Left cardiac atrium (tissue), 4 donors: ENCODE measurements around the gene PTPRN2. TPM values are rescaled to one million over a fixed set of nuclear protein-coding genes. Genes with fewer than 3 reads are reported as not detected.
"Not testable (repeated sequence)": the region's sequence is repeated elsewhere in the genome, so short reads cannot be mapped to it uniquely, and the experiment has no call there.

Source experiments
- ATAC-seq, 2 donors: fragments of 200-7000 bp; cut with Tn5 transposase; one replicate each; pipeline ENCODE4 v1.9.1; 2020; ENCODE audit warnings: mild to moderate bottlenecking in 2 of 2, moderate library complexity in 2 of 2
- DNase-seq: peaks from one replicate; pipeline ENCODE4 v3.0.0-alpha.2; 2020
- intact Hi-C, 2 donors: fragments of 100-400 bp; cut with DNase I; formaldehyde crosslinking; loops; one replicate each; pipeline versions ENCODE4 v1.14.1 to v1.15.1; 2022 to 2023
- total RNA-seq, 2 donors: library from RNA; stranded (reverse); fragmentation: NEBNext Ultra II Directional; extraction: Animal tissue kit (Norgen Biotek cat#: 25700); gene quantifications; one replicate each; pipeline ENCODE4 v1.2.1, GENCODE V29; 2021
- donor health status: DM: no; HTN: yes; CAD: no.
- donor health status: DM: no; HTN: yes; CAD: no; lungs with severe emphysema.
- donor health status: DM: yes; HTN: yes; CAD: no.
- donor health status: Dilated cardiomyopathy.

Gene PTPRN2
- total RNA-seq, 2 donors from 2014 or later: 1.9 to 2.3 TPM

- no peak for DNase-seq
- intact Hi-C loops: no loop called here
- ATAC-seq: no peak
Measured at GRCh38 chr7:158238616-158239289, 348.9 kb downstream of the PTPRN2 start.

DNA sequence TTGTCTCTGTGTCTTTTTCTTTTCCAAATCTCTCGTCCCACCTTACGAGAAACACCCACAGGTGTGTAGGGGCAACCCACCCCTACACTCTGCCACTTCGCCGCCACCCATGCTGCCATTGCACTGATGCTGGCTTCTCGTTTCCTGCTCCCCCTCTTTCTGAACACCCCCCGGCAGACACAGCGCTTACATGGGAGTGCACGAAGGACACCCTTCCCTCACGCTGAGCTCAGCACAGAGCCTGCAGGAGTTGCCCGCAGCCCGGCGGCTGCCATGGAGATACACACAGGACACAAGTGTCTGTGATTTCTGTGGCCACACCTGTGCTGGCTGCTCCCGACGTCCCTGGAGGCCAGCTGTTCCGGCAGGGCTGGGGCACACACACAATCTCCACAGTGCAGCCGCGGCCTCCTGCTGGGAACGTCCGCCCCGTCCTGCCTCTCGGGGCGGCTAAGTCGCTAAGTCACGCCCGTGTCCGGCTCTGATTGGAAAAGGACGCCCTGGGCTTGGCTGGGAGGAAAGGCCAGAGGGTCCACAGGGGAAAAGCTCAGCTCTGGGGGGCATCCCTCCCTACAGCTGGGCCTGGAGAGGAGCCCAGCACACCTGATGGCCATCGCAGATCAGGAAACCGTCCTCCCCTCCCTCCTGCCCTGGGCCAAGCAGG, 349.8 kb downstream of the PTPRN2 start:
- intact Hi-C loops: no loop called here
- no peak for DNase-seq
- ATAC-seq: no peak

DNA sequence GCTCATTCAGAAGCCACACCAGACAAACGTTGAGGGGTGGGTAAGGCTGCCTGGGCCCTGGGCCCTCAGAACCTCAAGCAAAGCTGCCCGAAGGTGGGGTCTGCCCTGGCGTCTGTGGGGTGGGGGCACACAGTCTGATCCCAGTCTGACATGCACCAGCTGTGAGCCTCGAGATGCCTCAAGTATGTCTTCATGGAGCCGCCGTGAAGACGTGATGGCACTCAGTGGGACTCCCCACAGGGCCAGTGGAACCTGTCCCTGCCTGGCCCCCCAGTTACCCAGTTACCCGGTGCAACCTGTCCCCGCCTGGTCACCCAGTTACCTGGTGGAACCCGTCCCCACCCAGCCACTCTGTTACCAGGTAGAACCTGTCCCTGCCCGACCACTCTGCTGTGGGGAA, 351.2 kb downstream of the PTPRN2 start:
- DNase-seq (no peak), ATAC-seq (no peak)
- intact Hi-C loops: no loop called here

GRCh38 chr7:158235862-158236261, 351.8 kb downstream of the PTPRN2 start:
- no peak for DNase-seq
- ATAC-seq: no peak
- intact Hi-C loops: no loop called here

DNA sequence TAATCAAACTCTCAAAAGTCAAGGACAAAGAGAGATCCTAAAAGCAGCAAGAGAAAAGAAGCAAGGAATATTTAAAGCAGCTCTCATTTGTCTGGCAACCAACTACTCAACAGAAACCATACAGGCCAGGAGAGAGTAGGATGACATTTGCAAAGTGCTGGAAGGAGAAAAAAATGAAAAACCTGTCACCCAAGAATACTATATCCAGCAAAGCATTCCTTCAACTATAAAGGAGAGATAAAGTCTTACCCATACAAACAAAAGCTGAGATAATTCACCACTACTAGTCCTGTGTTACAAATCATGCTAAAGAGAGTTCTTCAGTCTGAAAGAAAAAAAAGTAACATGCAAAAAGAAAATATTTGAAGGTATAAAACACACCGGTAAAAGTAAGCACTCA, 357.7 kb downstream of the PTPRN2 start:
- ATAC-seq (no peak), DNase-seq (no peak)
- intact Hi-C loops: no loop called here

GRCh38 chr7:158228986-158229385, 358.6 kb downstream of the PTPRN2 start:
- ATAC-seq: no peak
- intact Hi-C loops: no loop called here

GRCh38 chr7:158228131-158228530, 359.5 kb downstream of the PTPRN2 start:
- ATAC-seq (no peak), DNase-seq (no peak)
- intact Hi-C loops: no loop called here

More at GRCh38 chr7:158228986-158229385, 358.6 kb downstream of the PTPRN2 start:
- no peak for DNase-seq

GRCh38 chr7:158227258-158227984, 360.2 kb downstream of the PTPRN2 start:
- ATAC-seq: no peak
- no peak for DNase-seq
- intact Hi-C loops: no loop called here

DNA sequence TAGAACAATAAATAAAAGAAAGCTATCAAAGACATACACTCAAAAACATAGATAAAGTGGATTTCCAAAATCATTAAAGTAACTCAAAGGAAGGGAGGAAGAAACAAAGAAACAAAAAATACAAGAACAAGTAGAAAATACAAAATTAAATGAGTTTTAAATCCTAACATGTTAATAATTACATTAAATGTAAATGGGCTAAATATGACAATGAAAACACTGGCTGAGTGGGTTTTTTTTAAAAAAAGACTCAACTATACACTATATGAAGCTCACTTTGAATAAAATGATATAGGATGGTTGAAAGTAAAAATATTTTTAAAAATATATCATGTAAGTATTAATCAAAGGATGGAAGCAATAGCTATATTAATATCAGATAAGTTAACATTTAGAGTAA, 371.4 kb downstream of the PTPRN2 start:
- ATAC-seq: no peak
- no peak for DNase-seq
- intact Hi-C loops: no loop called here

DNA sequence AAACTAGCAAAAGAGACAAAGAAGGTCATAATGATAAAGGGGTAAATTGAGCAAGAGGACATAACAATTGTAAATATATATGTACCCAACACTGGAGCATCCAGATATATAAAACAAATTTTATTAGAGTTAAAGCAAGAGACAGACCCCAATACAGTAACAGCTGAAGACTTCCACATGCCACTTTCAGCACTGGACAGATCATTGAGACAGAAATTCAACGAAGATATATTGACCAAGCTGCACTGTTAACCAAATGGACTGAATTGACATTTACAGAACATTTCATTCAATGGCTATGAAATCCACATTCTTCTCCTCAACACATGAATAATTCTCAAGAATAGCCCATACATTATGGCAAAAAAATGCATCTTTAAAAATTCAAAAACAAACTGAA, 378.2 kb downstream of the PTPRN2 start:
- ATAC-seq (no peak), DNase-seq (no peak)
- intact Hi-C loops: no loop called here

DNA sequence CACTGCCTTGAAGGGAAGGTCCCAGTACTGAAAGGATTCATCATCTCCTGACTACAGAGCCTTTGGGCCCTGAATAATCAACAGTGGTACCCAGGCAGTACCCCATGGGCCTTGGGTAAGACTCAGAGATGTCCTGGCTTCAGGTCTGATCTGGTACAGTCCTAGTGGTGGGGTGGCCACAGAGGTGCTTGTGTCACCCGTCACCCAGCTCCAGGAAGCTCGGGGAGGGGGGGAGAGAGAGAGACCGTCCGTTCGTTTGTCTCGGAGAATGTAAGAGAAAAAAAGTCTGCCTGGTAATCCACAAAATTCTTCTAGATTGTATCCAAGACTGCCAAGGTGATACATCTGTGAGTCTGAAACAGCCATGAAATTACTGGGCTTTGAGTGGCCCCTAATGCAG, 381.3 kb downstream of the PTPRN2 start:
- ATAC-seq: no peak
- intact Hi-C loops: no loop called here

GRCh38 chr7:158204453-158204852, 383.2 kb downstream of the PTPRN2 start:
- ATAC-seq (no peak), DNase-seq (no peak)
- intact Hi-C loops: no loop called here

More for the DNA sequence above, 381.3 kb downstream of the PTPRN2 start:
- no peak for DNase-seq

GRCh38 chr7:158203948-158204347, 383.7 kb downstream of the PTPRN2 start:
- DNase-seq, intact Hi-C loops, ATAC-seq: not testable (repeated sequence)

DNA sequence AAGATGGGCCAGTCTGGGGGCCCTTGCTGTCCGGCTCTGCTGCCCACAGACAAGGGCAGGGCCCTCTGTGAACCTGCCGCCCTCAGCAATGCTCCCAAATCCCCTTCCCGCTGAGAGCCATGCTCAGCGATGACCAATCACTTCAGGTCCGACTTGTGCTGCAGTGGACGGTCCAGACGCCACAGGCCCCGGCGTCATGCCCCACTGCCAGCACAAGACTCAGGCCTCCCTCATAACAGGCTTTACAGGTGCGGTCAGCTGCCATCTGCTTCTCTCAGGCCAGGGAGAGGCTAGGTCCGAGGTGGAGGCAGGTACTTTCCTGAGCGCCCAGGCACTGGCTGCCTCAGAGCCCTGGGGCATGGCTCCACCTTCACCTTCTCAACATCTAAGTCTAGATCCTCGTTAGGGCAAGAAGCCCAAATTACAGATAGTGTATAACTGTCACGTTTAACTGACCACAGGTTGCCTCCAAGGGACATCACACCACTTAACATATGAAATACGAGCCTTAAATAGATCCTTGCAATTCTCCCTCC, 393.2 kb downstream of the PTPRN2 start:
- DNase-seq: no peak
- no peak for ATAC-seq
- intact Hi-C loops: no loop called here

DNA sequence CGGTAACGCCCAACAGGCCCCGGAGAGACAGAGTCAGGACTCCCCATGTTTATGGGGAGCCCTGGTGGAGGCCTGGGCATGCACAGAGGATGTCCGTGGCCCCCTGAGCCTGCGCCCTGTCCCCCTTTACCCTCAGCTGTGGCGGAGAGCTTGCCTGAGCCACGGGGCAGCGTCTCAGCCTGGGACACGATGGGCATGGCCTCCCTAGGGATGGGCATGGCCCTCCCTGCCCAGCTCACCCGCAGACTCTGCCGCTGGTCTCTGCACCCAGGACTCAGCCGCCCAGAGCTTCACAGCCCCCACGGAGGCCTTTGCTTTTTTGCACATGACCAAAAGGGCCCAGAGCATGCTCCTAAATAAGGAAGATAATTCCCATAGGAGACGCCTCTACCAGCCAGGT, 394.2 kb downstream of the PTPRN2 start:
- DNase-seq (no peak), ATAC-seq (no peak)
- intact Hi-C loops: no loop called here

- intact Hi-C loops: no loop called here
- DNase-seq (no peak), ATAC-seq (no peak)
Measured at GRCh38 chr7:158192956-158193355, 394.7 kb downstream of the PTPRN2 start.

DNA sequence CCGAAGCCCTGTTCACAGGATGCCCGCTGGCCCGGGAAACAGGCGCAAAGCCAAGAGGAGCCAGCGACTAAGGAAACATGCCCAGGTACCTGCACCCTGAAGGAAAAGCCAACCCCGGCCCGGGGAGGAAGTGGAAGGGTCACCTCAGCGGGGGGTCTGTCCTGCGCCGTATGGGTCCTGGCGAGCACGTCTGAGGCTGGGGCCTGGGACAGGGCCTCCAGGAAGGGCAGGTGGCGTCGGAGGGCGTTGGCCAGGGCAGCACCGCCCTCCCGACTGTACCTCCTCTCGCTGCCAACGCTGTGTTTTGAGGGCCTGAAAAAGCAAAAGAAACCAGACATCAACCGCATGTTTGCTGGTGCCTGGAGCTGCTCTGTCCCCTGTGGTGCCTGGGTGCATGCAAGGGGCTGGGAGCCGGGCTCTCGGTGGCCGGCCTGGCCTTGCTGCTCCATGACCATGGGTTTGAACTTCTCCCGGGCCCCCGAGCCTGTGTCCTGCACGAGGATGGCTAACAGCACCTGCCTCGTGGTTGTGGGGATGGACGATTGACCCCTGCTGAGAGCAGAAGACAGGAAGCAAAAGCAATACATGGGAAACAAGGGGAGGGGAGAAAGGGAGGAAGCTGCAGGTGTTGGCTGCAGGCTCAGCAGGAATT, 395.3 kb downstream of the PTPRN2 start:
- intact Hi-C loops: no loop called here
- no peak for ATAC-seq
- DNase-seq: no peak

- intact Hi-C loops: no loop called here
- DNase-seq (no peak), ATAC-seq (no peak)
Measured at GRCh38 chr7:158191671-158192070, 396.0 kb downstream of the PTPRN2 start.

- intact Hi-C loops: no loop called here
Measured at GRCh38 chr7:158190756-158191155, 396.9 kb downstream of the PTPRN2 start.

DNA sequence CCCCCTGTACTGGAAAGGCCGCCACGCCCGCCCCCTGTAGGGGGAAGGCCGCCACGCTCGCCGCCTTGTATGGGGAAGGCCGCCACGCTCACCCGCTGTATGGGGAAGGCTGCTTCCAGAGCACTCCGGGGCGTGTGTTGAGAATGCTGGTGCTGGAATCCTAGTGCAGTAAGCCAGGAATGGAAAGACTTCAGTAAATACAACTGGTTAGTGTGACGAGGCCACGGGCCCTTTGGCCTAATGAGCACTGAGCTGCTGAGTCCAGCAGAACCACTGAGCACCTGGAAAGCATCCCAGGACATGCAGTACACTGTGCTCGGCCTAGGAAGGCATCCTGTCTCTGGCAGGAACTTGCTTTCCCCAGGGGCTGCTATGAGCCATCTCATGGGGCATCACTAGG, 398.9 kb downstream of the PTPRN2 start:
- no peak for DNase-seq
- intact Hi-C loops: no loop called here
- no peak for ATAC-seq

More at GRCh38 chr7:158190756-158191155, 396.9 kb downstream of the PTPRN2 start:
- no peak for ATAC-seq
- DNase-seq: no peak
